NCI-H2107 (cell line): ENCODE measurements around the gene CLSTN2.

Source experiments
- DNase-seq: peaks from one replicate; lab custom pipeline; 2025; lab: John Stamatoyannopoulos, UW

The CLSTN2 gene

DNA sequence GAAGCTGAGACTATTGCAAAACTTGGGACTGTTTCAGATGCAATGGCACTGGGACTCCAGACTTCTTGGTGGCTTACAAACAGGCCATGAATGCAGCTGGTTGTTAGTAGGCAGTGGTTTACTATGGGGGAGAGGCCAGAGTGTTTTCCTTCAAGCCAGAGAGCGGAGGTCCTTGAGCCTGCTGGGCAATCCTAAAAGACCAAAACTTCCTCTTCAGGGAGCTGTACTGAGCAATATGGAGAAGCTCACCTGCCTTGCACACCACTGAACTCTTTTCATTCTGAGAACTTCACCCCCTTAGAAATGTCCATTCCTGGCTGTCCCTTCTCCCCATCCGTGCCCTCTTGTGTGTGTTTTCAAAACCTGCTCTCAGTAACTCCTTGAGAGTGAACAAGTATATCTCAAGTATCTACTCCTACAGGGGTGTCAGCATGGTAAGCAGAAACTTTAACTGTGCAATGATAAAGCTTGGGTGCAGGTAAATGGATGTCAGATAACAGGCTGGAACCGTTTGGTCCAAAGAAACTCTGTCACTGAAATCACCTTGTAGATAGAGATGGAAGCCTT lies 213.9 kb downstream of the CLSTN2 start:
- DNase-seq, result no peak

GRCh38 chr3:140151321-140151720 lies 216.3 kb downstream of the CLSTN2 start:
- DNase-seq, result no peak

DNA sequence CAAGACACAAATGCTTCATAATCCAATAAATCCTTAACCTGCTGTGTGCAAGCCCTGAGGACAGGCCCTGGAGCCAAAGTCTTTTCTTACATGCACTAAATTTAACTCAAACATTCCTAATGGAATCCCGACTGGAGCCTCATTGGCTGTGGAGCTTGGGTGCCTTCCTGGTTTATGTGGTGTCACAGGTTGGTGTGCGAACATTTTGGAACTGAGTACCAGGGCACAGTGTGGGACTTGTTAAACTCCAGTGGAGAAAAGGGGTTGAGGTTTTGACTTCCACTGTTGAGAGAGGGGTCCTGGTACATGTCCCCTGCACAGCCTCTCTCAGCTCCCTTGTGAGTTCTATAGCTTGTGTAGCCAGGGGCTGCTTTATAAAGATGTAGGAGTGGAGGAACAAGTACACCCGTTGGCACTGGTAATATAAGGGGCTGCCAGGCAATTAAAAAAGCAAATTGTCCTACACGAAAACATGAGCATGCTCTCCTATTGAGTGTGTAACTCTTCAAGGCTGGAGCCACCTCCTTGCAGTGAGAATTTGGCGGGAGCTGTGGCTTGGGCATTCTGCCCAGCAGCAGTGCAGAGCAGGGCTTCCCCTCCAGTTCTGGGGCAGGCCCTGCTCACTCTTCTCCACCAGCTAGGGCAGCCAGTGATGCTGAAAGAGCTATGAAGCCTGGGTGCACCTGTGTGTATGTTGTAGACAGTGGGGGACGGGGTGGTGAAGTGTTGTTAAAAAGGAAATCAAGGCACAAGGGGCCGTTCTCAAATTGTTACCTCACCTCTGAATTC lies 218.1 kb downstream of the CLSTN2 start:
- peak; percentile 44 for DNase-seq

DNA sequence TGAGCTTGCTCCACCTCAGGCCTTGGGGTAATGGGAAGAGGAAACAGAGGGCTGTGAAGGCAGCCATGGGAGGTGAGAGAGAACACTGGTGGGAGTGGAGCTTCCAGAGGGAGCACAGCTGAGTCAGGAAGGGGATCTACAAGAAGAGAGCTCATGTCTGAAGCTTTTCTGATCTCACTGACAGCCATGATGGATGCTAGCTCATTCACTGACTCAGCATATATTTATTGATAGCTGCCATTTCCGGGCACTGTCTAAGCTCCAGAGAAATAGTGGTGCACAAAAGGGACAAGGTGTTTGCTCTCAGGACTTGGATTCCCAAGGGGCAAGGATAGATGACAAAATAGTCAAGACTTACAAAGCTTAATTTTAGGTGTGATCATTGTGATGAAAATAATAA lies 218.8 kb downstream of the CLSTN2 start:
- DNase-seq, result no peak

DNA sequence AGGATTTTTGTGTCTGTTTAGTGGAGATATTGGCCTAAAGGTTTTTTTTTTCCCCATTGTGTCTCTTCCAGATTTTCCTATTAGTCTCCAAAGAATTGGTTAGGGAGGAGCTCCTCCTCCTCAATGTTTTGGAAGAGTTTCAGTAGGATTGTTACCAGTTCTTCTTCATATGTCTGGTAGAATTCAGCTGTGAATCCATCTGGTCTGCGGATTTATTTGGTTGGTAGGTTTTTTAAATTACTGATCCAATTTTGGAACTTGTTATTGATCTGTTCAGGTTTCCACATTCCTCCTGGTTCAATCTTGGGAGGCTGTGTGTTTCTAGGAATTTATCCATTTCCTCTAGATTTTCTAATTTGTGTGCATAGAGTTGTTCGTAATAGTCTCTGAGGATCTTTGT lies 222.2 kb downstream of the CLSTN2 start:
- DNase-seq, result no peak

- DNase-seq, result no peak
These were observed 224.7 kb downstream of the CLSTN2 start for GRCh38 chr3:140159646-140160045.

GRCh38 chr3:140160553-140160952 lies 225.6 kb downstream of the CLSTN2 start:
- no peak for DNase-seq

GRCh38 chr3:140162551-140162950 lies 227.6 kb downstream of the CLSTN2 start:
- DNase-seq, result no peak

- no peak for DNase-seq
These were observed 228.3 kb downstream of the CLSTN2 start for GRCh38 chr3:140163159-140163763.

GRCh38 chr3:140164156-140164555 lies 229.2 kb downstream of the CLSTN2 start:
- DNase-seq, result no peak

GRCh38 chr3:140164922-140165590 lies 230.1 kb downstream of the CLSTN2 start:
- DNase-seq, result no peak

- DNase-seq, result no peak
These were observed 230.8 kb downstream of the CLSTN2 start for GRCh38 chr3:140165781-140166180.

DNA sequence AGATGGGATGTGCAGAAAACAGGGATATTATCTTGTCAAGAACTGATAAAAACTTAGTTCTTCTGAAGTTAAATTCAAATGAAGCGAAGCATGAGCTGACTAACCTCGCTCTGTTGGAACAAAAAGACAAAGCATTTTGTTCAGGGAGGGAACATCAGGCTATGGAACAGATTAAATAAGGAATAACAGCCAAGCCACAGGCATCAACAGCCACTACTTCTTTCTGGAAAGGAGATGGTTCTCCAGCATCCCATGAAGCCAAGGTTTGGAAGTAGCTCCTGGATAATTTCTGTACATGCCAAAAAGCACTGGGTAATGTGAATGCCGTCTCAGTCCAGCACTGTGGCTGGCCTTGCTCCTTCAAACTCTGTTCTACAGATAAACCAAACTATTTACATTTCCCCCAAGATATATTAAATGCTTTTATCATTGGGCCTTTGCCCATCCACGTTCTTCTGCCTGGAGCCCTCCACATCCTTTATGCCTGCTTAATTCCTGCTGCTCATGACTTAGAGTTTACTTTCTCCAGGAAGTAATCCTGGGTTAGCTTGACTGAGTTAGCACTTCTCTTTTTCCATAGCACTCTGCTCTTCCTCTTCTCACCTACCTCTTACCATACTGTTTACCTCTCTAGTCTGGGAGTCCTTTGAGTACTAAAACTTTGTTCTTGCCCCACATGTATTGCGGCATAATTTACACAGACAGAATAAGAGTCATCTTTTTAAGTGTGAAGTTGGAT lies 232.0 kb downstream of the CLSTN2 start:
- DNase-seq, result no peak

DNA sequence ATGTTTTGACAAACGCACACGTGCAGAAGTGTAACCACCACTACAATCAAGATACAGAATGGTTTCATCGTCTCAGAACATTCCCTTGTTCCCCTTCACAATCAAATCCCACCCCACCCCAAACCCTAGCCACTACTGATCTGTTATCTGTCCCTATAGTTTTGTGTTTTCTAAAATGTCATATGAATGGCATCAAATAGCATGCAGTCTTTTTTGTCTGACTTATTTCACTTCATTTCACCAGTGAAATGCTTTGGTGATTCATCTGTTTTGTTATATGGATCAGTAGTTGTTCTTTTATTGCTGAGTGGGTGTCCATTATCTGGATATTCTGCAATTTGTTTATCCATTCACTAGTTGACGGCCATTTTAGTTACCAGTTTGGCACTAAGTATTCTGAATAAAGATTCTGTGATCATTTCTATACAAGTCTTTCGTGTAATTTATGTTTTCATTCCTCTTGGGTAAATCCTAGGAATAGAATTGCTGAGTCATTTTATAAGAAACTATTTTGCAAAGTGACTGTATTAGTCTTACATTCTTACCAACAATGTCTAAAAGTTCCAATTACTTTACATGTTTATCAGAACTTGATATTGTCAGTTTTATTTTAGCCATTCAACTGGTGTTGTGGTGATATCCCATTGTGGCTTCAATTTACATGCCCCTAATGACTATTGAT lies 232.8 kb downstream of the CLSTN2 start:
- DNase-seq, result no peak

- no peak for DNase-seq
These were observed 235.6 kb downstream of the CLSTN2 start for GRCh38 chr3:140170612-140171011.

DNA sequence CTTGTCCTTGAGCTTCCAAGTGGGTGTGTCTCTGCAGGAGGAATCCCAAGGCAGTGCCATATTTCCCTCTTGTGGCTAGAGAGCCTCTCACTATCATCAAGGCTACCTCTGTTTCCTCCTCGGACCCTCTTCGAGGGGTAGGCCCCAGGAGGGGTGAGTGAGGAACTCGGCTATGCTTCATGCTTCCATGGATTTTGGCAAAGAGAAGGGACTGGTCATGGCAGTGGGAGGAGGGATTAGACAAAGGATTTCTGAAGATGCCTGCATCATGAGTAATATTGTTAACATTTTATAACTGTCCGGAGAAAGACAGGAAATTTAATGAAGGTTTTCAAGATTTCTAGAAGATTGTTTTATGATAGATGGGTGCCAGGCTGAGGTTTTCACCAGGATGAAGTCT lies 241.5 kb downstream of the CLSTN2 start:
- DNase-seq, result no peak

- no peak for DNase-seq
These were observed 243.0 kb downstream of the CLSTN2 start for GRCh38 chr3:140177943-140178342.

DNA sequence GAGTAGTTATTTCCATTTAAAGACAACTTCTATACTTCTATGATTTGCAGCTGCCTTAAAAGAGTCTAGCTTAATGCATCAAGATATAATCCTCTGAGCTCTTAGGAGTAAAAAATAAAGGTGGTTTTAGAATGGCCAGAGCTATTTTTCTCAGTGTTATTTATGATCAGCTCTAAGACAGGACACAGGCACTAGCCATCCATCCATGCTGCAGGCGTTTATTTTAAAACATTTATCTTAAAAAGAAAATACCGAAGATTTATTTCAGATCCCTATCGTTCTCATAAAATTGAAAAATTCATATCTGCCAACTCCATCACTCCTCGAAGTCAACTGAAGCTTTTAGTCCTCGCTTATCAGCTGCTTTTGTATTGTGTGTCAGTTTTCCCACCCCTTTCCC lies 243.5 kb downstream of the CLSTN2 start:
- no peak for DNase-seq

GRCh38 chr3:140180603-140181002 lies 245.6 kb downstream of the CLSTN2 start:
- DNase-seq, result no peak

- DNase-seq, result no peak
These were observed 250.4 kb downstream of the CLSTN2 start for GRCh38 chr3:140185375-140185774.

DNA sequence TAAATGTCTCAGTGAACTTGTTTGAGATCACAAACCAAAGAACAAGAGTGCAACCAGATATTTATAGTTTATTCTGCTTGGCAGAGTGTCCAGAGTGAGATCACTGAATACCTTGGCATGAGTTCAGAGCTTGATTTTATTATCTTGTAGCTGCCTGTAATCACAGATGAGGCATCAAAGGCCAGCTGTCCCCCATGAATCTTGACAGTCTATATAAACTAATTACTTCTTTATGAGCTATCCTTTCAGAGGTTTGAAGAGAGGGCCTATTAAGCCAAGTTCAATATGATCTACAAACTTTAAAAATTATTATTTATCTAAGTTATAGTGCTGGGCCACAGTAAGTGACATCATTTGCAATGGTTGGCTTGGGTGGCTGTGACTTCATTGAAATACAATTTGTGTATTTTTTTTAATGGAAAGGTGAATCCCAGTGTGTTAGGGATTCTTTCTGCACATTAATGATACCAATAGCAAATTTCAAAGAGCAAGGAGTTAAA lies 251.5 kb downstream of the CLSTN2 start:
- no peak for DNase-seq
